GM19395 (cell line): ENCODE data around the gene AFP.

Experiments used
- ATAC-seq: cut with Tn5 transposase; IDR thresholded peaks from one replicate; pipeline ENCODE4 v1.9.1; 2021; ENCODE audit warnings: mild to moderate bottlenecking, moderate library complexity; ENCODE audit not compliant: unreplicated experiment

The AFP gene

DNA sequence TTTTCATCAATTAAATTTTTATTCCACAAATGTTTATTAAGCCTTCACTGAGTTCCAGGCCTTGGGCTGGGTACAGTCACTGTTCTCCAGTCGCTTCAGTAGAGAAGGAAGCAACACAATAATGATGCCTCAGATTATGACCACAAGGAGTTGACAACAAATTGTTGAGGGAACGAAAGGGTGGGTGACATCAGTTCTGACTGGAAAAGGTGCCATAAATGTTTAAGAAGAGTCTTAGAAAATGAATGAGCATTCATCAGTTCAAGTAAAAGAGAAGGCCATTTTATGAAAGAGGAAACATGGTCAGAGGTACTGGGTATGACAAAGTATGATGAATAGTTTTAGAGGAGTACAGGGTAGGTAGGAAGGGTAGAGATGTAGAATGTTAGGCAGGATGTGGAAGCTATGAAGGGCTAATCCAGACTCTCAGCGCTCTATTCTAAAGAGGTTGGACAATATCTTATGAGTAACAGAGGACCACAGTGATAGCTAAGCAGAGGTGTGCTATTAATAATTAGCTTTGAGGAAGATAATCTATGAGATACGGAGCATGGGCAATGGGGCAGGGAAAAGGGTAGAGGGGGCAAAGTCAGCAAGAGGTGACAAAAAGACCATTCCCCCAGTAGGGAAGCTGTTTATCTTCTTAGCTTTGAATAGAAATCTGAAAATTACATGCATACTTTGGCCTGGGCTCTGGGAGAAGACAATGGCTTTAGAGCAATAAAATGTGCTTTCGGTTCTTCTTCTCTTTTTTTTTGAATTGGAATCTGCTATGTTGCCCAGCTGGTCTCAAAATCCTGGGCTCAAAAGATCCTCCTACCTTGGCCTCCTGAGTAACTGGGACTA, 20.4 kb downstream of the AFP start:
- ATAC-seq: no peak

DNA sequence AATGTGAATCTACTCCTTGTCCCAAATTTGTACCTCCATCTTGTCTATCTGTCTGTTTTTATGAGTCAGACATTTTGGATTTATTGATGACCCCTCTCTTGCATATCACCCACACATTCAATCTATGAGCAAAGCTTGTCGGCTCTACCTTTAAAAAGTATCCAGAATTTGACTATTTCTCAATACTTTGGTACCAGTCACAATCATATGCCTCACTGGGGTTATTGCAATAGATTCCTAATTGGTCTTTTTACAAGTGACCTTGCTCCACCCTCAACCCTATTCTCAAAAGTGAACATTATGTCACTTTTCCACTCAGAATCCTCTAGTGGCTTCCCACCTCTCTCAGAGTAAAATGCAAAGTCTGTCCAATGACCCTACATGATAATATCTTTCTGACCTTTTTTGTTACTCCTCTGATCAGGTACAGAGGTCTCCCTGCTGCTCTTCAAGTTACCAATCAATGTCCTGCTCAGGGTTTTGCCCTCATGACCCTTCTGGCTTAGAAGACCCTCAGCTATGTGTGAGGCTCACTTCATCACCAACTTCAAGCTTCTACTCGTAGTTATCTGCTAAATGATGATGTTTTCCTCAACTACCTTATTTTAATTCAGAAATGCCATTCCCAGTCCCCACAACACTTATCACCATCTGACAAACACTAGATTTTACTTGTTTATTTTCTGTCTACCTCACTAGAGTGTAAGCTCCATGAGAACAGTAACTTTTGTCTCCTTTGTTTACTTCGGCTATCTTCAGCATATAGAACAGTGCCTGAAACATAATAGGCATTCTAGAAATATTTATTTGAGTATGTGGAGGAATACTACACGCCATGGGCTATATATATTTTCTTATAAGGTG, 22.4 kb downstream of the AFP start:
- no peak for ATAC-seq

DNA sequence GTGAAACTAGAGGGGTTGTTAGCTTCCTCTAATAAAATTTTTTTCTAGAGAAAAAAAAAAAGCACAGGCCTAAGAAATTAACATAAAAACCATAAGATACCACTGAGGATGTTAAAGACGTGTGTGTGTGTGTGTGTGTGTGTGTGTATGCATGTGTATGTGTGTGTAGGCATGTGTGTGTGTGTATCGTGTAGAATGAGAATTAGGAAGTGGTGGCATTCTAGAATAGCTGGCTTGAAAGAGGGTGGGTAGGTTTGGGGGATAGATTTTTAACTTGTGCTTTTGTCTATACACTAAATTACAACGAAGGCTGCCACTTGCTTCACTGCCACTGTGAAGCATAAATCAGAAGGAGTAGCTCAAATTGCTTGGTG, 23.0 kb downstream of the AFP start:
- no peak for ATAC-seq

DNA sequence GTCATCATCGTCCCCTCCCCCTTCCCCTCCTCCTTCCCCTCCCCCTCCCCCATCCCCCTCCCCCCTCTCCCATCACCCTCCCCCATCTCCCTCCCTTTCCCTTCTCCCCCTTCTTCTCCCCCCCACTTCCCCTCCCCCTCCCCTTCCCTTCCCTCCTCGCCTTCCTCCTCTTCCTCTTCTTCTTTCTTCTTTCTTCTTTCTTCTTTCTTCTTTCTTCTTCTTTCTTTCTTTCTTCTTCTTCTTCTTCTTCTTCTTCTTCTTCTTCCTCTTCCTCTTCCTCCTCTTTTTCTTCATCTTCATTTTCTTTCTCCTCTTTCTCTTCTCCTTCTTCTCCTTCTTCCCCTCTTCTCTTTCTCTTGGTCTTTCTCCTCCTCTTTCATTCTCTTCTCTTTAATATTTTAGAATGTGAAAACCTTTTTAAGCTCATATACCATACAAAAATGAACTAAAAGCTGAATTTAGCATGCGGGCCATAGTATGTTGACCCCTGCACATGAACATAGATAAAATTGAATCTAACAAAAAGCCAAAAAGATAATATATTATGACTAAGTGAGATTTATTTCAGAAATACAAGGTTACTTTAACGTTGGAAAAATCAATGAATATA, 25.0 kb downstream of the AFP start:
- no peak for ATAC-seq

DNA sequence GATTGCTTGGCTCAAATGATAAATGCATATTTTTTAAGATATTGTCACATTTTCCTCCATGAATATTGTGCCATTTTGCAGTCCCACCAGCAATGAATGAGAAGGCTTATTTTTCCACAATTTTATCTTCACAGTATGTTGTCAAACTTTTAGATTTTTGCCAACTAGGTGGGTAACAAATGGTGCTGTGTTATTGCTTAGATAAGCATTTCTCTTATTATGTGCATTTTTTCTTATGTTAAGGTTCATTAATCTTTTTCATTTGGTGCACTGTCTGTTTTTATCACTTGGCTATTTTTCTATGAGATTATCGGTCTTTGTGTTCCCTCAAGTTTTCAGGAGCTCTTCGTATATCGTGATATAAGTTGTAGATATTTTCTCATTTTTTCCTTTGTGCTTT, 32.1 kb downstream of the AFP start:
- ATAC-seq: no peak

DNA sequence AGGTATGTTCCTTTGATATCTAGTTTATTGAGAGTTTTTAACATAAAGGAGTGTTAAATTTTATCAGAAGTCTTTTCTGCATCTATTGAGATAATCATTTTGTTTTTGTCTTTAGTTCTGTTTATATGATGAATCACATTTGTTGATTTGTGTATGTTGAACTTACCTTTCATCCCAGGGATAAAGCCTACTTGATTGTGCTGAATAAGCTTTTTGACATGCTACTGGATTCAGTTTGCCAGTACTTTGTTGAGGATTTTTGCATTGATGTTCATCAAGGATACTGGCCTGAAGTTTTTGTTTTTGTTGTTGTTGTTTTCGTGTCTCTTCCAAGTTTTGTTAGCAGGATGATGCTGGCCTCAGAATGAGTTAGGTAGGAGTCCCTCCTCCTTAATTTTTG, 34.7 kb downstream of the AFP start:
- ATAC-seq: no peak

DNA sequence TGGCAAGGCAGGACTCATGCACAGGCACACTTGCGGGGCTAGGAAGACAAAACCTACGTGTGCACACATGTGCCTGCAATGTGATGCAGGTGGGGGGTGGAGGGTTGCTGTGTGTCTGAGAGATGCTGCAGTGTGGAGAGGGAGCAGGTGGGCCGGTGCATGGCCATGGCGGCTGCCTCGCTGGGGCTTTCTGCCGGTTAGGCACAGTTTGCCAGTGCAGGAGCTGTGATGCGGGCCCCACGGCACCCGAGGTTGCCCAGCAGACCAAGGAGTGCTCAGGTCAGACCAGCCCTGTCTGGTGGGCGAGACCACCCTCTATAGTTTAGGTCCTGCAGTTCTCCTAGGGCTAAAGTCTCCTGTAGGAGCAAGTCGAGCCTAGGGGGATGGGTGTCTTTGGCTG, 41.2 kb downstream of the AFP start:
- ATAC-seq: no peak

DNA sequence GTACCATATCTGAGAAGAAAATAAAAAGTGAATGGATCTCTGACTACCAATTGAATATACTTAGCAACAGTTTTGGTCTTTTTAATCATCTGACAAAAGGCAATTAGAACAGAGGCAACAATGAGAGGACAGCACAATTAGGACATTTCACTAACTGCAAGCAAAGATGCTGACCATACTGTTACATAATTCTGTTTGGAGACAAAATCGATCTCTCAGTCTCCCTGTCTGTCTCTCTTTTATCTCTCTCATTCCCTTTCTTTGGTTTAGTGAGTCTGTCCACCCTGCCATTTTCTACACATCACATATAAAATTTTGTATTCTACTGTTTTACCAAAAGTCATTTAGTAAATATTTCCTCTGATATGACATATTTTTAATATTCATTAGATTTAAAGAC, 43.3 kb downstream of the AFP start:
- no peak for ATAC-seq

DNA sequence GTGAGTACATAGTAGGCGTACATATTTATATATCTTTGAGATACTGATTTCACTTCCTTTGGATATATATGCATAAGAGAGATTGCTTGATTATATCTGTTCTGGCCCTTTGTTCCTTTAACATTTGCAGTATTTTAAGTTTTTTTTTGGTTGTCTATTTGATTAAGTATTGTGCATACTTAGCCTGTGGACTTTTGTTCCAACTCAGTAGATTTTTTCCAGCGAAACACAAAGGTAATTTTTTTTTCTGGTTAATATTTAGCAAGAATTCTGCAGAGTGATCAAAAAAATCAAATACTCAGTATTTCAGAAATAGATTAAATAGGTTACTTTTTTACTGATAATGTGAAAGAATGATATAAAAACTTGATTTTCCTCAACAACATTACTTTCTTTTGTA, 45.3 kb downstream of the AFP start, which contains the start of gene AFM:
Gene AFM, plus strand, starts transcription at position 388 of the 400 bp plus-strand sequence. CDS start 31 bp downstream, outside the sequence.
- ATAC-seq: no peak

DNA sequence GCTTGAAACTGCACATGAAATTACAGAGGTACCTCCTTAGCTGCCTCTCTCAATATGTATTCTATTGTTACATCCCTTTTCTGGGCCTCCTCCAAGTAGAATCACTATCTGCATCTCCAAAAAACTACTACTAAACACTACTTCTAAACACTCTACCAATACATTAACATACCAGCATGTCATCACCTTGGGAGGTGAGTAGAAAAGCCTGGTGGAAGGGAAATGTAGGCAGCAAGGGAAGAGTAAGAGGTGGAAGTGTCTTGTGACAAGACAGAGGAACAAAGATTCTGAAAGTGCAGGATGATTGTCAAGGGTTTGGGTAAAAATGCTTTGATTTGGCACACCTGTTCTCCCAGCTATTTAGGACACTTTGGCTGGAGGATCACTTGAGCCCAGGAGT, 49.1 kb downstream of the AFP start:
- ATAC-seq: no peak

DNA sequence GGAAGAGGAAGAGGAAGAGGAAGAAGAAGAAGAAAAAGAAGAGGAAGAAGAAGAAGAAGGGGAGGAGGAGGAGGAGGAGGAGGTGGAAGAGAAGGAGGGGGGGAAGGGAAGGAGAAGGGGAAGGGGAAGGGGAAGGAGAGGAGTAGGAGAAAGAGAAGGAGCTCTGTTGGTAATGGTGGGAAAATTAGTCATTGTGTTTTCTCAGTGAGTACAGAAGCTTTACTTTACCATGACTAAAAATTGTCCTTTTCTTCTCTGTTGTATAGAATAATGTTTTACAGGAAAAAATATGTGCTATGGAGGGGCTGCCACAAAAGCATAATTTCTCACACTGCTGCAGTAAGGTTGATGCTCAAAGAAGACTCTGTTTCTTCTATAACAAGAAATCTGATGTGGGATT, 49.6 kb downstream of the AFP start:
- no peak for ATAC-seq

DNA sequence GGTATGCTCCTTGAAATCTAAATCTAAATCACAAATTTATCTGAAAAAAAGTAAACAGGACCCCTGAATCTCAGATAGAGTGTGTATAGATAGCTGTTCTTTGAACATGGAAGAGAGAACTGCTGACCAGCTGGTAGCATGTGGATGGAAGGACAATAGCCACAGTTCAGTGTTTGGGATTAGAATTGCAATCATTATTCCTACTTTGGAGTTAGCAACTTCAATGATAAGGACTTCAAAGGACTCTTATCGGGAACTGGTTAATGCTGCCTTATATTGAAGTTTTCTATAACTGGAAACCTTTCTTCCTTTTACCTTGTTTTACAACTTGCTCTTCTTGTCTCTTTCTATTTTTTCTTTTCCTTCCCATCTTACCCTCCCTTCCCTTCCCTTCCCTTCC, 50.5 kb downstream of the AFP start:
- no peak for ATAC-seq

DNA sequence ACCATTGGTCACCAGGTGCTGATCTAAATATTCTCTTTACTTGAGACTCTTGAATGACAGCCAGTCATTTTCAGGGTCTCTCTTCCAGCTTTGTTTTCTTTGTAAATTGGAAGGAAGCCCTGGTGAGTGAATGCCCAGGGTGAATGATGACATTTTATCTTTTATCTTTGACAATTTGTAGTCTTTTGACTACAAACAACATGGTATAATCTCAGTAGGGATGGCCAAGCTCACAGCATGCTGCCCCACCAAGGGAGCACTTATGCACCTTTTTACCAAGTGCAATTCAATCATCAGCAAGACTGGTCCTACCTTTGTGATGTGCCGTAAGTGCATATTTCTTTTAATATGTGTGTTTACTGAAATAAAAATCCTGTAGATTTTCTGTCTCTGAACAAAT, 51.2 kb downstream of the AFP start:
- ATAC-seq: no peak

DNA sequence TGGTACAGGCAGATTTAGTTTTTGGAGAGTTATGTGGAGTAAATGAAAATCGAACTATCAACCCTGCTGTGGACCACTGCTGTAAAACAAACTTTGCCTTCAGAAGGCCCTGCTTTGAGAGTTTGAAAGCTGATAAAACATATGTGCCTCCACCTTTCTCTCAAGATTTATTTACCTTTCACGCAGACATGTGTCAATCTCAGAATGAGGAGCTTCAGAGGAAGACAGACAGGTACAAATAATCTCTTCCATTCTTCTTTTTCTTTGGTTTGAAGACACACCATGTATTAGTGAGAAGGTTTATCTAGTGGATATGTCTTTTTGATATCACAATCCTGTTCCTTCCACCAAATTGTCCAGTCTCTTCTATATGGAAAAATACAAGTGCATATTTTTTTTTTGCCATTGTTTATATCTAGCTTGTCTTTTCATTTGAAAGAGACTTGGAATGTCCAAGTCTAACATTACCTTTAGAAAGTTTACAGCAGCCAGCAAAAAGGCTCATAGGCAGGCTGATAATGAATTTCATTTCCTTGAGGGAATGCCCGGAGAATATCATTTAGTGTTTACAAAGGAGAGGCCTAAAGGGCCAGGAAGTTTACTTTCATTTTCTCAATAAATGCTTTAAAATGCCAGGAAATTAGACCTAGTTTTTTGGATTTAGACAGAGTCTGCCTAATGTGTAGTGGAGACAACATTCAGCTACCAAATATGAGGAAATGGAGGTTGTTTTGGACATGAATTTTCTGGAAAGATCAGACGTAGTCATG, 64.2 kb downstream of the AFP start:
- no peak for ATAC-seq

DNA sequence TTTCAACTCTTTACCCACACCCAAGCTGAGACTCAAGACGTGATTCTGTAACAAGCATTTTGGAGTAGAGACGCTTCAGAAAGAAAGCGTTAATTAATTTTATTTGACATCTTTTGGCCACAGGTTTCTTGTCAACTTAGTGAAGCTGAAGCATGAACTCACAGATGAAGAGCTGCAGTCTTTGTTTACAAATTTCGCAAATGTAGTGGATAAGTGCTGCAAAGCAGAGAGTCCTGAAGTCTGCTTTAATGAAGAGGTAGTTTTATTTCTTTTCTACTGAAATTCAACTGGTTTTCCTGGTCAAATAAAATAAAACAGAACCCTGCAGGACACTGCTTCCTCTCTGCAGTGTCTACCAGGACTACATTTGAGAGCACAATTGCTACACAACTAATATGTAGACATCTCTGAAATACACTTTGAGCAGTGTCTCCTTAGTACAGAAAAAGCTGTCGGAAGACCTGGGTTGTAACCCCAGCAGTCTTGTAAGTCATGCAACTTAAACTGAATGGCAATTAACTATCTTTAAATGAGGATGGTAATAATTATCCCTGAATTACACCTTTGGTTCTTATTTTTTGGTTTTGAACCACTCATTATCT, 65.7 kb downstream of the AFP start:
- ATAC-seq: no peak

DNA sequence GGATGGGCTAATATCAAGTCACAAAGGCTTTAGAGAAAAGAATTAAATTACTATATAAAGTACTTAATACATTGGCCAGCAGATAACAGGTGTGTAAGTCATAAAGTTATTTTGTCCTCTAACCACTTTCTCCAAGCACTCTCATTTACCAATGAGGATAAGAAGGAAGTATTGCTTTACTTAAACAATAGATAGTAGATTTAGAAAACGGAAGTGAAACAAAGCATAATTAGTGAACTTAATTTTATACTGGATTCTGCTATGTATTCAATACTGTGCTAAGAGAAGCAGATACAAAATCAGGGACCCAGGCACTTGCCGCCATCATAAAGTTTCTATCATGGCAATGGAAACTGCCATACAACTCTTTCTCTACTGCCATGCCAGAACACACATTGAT, 69.5 kb downstream of the AFP start:
- ATAC-seq: no peak
